CD4-positive, alpha-beta T cell treated with Interleukin-15 for 4 hours (primary cell): ENCODE measurements around the gene CRADD.
"Not testable (repeated sequence)": the region's sequence is repeated elsewhere in the genome, so short reads cannot be mapped to it uniquely, and the experiment has no call there.

ENCODE experiments used
- DNase-seq: peaks from one replicate; pipeline ENCODE4 v3.0.0-alpha.2; 2020; ENCODE audit warnings: low spot score

CRADD gene

GRCh38 chr12:93677195-93678064 is at the start of gene CRADD:
Gene CRADD, plus strand, starts transcription at chr12:93677375.
- peak; percentile 98 for DNase-seq

GRCh38 chr12:93632383-93632782 is 44.8 kb upstream of the CRADD start:
- DNase-seq = no peak

GRCh38 chr12:93634416-93634815 is 42.8 kb upstream of the CRADD start:
- no peak for DNase-seq

- no peak for DNase-seq
Measured at GRCh38 chr12:93636708-93637107, 40.5 kb upstream of the CRADD start.

GRCh38 chr12:93638095-93638494 is 39.1 kb upstream of the CRADD start:
- no peak for DNase-seq

GRCh38 chr12:93638954-93639353 is 38.2 kb upstream of the CRADD start:
- no peak for DNase-seq

- no peak for DNase-seq
Measured at GRCh38 chr12:93639406-93639805, 37.8 kb upstream of the CRADD start.

- DNase-seq = not testable (repeated sequence)
Measured at GRCh38 chr12:93641380-93641779, 35.8 kb upstream of the CRADD start.

- DNase-seq = no peak
Measured at GRCh38 chr12:93642751-93643150, 34.4 kb upstream of the CRADD start.

GRCh38 chr12:93645702-93646101 is 31.5 kb upstream of the CRADD start:
- DNase-seq = no peak

GRCh38 chr12:93650626-93651025 is 26.5 kb upstream of the CRADD start:
- no peak for DNase-seq

GRCh38 chr12:93653079-93653478 is 24.1 kb upstream of the CRADD start:
- DNase-seq = no peak

- no peak for DNase-seq
Measured at GRCh38 chr12:93653712-93654111, 23.5 kb upstream of the CRADD start.

GRCh38 chr12:93654421-93654820 is 22.8 kb upstream of the CRADD start:
- no peak for DNase-seq

- no peak for DNase-seq
Measured at GRCh38 chr12:93657071-93657470, 20.1 kb upstream of the CRADD start.

- DNase-seq = no peak
Measured at GRCh38 chr12:93661021-93661420, 16.2 kb upstream of the CRADD start.

- DNase-seq = no peak
Measured at GRCh38 chr12:93663006-93663728, 14.0 kb upstream of the CRADD start.

- DNase-seq = no peak
Measured at GRCh38 chr12:93663729-93664084, 13.5 kb upstream of the CRADD start.

GRCh38 chr12:93664573-93665138 is 12.5 kb upstream of the CRADD start:
- no peak for DNase-seq

GRCh38 chr12:93667672-93668071 is 9.5 kb upstream of the CRADD start:
- no peak for DNase-seq

GRCh38 chr12:93668919-93669418 is 8.2 kb upstream of the CRADD start:
- DNase-seq = no peak

- no peak for DNase-seq
Measured at GRCh38 chr12:93669452-93669851, 7.7 kb upstream of the CRADD start.

- no peak for DNase-seq
Measured at GRCh38 chr12:93670104-93670503, 7.1 kb upstream of the CRADD start.
